RWPE1 (cell line): Measurements from ENCODE around the gene HS3ST3B1.

Experiments used
- CTCF ChIA-PET: fragments of 350-600 bp; sonication (Branson Sonifier 250); formaldehyde crosslinking; extraction: SDS; loops from one replicate; lab custom pipeline; 2021; lab: Yijun Ruan, JAX
- POLR2A ChIA-PET: fragments of 400-600 bp; formaldehyde crosslinking; extraction: SDS; loops from one replicate; lab custom pipeline; 2020; ENCODE audit warnings: antibody characterized with exemption; ENCODE audit not compliant: low non-redundant PET; lab: Yijun Ruan, JAX
- DNase-seq: peaks from one replicate; pipeline ENCODE4 v3.0.0; 2012; ENCODE audit warnings: low spot score
- H3K27ac ChIP-seq: fragments of 450-650 bp; 2 replicates; pipeline ENCODE4 v1.5.1; 2017
- TF ChIP-seq, protein P1 (sequence below): fragments of 450-650 bp; conservative IDR thresholded peaks from 2 replicates; pipeline ENCODE4 v1.5.1; 2017; ENCODE audit warnings: low read depth, mild to moderate bottlenecking

HS3ST3B1 gene

DNA sequence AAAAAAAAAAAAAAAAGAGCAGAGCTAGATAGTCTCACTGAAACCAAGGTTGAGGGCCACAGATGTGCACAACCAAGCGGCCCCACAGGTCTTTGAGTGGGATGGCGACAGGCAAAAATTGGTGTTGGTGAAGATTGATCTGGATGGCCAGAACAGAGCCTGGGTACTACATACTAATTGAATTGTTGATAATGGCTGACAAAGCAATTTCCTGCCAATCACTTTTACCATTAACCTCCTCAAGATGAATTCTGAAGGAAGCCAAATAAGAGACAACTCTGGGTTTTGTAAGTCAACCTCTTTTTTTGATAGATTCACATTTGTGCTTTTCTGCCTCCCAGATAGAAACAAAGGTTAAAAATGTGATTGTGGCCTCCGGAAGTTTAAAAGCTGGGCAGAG is 19.4 kb upstream of the HS3ST3B1 start:
- POLR2A ChIA-PET = no interaction called here
- CTCF ChIA-PET = interaction anchor here (0.6 kb wide), 1 partner anchor 461 kb away, joined by 4 read pairs; no protein-coding TSS in a partner anchor

DNA sequence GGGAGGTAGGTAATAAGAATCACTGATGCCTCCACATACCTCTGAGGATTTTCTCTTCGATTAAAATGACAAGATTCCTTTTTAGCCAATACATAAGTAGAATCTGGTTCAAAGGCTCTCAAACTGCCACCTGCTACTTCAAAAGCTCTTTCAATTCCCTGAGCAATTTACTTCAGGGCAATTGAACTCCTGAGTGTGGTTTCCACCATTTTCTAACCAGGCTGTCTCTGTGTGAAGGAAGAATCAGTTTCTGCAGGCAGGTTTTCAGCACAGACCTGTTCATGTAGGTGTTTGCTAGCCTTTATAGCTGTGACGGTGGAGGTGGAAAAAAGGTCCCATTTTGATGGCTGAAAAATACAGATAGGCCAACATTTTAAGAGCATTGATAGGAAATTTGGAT is 18.2 kb upstream of the HS3ST3B1 start:
- no peak overlapping the region for H3K27ac ChIP-seq
- ChIA-PET CTCF (no interaction called here), POLR2A (no interaction called here)
- no peak for DNase-seq
- TF ChIP-seq, protein P1, sequence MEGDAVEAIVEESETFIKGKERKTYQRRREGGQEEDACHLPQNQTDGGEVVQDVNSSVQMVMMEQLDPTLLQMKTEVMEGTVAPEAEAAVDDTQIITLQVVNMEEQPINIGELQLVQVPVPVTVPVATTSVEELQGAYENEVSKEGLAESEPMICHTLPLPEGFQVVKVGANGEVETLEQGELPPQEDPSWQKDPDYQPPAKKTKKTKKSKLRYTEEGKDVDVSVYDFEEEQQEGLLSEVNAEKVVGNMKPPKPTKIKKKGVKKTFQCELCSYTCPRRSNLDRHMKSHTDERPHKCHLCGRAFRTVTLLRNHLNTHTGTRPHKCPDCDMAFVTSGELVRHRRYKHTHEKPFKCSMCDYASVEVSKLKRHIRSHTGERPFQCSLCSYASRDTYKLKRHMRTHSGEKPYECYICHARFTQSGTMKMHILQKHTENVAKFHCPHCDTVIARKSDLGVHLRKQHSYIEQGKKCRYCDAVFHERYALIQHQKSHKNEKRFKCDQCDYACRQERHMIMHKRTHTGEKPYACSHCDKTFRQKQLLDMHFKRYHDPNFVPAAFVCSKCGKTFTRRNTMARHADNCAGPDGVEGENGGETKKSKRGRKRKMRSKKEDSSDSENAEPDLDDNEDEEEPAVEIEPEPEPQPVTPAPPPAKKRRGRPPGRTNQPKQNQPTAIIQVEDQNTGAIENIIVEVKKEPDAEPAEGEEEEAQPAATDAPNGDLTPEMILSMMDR = no peak

More for the DNA sequence above, 19.4 kb upstream of the HS3ST3B1 start:
- TF ChIP-seq, protein P1 = no peak
- no peak overlapping the region for H3K27ac ChIP-seq
- DNase-seq = no peak

DNA sequence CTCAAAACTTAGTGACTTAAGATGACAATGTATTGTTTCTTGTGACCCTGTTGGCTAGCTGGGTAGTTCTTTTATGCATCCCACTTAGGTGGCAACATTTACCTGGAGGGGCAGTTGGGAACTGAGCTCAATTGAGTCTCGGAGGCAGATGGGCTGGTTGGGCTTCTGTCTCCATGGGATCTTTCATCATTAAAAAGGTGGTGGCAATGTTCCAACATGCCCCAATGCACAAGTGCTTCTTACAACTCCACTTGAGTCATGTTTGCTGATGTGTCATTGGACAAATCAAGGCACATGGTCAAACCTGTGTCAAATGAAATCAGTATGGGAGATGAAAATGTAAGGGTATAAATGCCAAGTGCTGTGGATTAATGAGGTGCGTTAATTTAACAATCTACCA is 11.7 kb upstream of the HS3ST3B1 start:
- CTCF ChIA-PET = interaction anchor here (0.6 kb wide), 1 partner anchor 13 kb away, joined by 5 read pairs; no protein-coding TSS in a partner anchor
- no peak for DNase-seq
- POLR2A ChIA-PET = no interaction called here
- H3K27ac ChIP-seq = no peak overlapping the region
- TF ChIP-seq, protein P1 = no peak

DNA sequence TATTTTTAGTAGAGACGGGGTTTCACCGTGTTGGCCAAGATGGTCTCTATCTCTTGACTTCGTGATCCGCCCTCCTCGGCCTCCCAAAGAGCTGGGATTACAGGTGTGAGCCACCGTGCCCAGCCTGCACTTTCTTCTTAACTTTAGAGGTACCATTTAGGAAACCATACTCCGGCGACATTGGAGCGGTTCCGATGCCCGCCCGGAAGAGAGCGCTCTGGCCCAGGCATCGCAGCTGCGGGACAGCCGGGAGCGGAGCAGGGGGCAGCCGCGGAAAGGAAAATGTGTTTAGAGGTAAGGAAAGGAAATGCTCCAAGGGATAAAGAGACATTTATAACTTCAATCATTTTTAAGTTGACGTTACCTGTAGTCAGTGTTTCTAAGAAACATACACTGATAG is 6.0 kb upstream of the HS3ST3B1 start:
- DNase-seq = no peak
- POLR2A ChIA-PET = no interaction called here
- TF ChIP-seq, protein P1 = no peak
- CTCF ChIA-PET = no interaction called here
- no peak overlapping the region for H3K27ac ChIP-seq

DNA sequence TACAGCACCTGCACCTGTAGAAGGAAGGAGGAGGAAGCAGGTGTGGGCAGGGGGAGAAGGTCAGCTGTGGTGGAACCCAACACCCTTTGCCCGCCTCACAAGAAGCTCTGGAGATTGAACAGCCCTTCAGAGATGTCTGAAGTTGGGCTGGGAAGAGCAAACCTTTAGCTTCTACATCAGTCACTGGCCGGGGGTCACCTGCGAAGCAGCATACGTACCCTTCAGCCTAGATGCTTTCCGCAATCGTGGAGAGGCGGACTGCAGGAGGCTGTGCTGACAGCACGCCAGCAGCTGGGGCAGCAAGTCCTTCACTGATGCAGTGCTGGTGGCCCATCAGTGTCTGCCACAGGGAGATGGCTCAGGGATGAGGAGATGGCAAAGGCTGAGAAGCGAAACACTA is 5.2 kb upstream of the HS3ST3B1 start:
- DNase-seq = no peak
- CTCF ChIA-PET = no interaction called here
- POLR2A ChIA-PET = no interaction called here
- TF ChIP-seq, protein P1 = no peak
- H3K27ac ChIP-seq = no peak overlapping the region

DNA sequence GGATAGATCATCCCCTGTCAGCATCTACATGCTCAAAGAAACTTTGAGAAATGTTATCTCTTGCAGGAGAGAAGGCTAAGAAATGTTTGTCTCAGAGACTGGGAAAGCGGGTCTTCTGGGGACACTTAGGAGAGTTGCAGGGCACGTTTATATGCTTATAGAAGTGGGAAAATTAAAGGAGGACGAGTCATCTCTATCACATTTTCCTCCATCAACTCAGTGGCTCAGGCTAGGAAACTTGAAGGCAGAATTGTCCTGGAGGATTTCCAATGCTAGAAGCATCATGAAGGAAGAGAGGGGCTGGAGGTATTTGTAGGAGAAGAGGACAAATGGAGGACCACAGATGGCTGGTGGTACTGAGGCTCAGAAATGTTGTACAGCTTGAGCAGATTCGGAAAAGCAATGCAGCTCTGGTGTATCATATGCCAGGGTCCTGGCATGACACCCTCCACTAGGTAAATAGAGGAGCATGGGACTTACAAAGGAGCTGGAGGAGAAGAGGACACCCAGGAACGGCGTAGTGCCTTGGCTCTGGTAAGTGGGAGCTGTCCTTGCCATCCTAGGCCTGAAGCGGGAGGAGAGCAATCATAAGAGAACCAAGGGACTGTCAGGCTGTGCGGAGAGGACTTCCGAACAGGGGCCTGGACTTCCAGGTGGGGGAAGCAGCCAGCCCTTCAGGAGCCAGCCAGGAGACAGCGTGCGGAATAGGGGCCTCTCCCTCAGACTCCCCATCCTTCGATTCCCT is 4.5 kb upstream of the HS3ST3B1 start:
- POLR2A ChIA-PET = no interaction called here
- TF ChIP-seq, protein P1 = no peak

More for the DNA sequence above, 4.5 kb upstream of the HS3ST3B1 start:
- no peak overlapping the region for H3K27ac ChIP-seq
- DNase-seq = no peak
- CTCF ChIA-PET = interaction anchor here (0.6 to 0.7 kb wide), 3 partner anchors 84 to 630 kb away, joined by 3 to 5 read pairs (median 3); no protein-coding TSS in a partner anchor
